GM12891 (cell line): ENCODE data around the gene VGLL1.

ENCODE experiments used
- POLR2A ChIP-seq: IDR thresholded peaks from 2 replicates; pipeline ENCODE4 v1.6.1; 2011; ENCODE audit warnings: low read depth, low read length, control low read depth
- TAF1 ChIP-seq: IDR thresholded peaks from 2 replicates; pipeline ENCODE4 v1.6.1; 2011; ENCODE audit warnings: low read depth, low read length, control low read depth

DNA sequence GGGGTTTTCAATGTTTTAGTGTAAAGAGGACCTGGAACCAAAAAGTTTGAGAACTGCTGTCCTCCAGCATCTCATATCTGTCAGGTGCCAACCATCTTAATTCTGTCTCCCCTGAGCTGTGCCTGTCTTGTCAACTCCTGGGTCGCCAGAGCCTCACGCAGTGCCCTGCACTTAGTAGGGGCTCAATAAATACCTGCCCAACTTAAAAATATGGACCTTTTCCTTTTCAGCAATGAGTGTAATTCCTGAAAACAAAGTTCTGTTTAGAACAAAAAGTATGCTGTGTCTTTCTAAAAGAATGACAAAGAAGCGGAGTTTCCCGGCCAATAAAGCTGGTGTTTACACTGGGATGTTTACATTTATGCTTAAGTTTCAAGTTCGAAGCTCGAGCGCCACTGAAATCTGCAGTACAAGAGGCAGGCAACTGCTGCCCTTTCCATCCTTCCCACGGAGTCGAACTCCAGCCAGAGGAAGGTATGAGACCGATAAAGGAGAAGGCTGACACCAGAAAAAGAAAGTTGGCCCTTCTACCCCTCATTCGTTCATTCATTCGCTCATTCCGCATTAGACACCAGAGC, 35.7 kb upstream of the VGLL1 start:
- TF ChIP-seq TAF1 (no peak), POLR2A (no peak)
